Stimulated activated CD4-positive, alpha-beta T cell treated with anti-CD3 and anti-CD28 coated beads, Interleukin-12 subunit alpha, Interleukin-12 subunit beta, amount 100 ng/mL, for 24 hours (primary cell): Measurements from ENCODE around the gene CRAMP1.
"Not testable (repeated sequence)": the region's sequence is repeated elsewhere in the genome, so short reads cannot be mapped to it uniquely, and the experiment has no call there.

Experiments
- DNase-seq, 2 experiments: peaks; one replicate each; pipeline ENCODE4 v3.0.0-alpha.2; 2020; ENCODE audit warnings: low read depth in 2 of 2

Gene CRAMP1, protein sequence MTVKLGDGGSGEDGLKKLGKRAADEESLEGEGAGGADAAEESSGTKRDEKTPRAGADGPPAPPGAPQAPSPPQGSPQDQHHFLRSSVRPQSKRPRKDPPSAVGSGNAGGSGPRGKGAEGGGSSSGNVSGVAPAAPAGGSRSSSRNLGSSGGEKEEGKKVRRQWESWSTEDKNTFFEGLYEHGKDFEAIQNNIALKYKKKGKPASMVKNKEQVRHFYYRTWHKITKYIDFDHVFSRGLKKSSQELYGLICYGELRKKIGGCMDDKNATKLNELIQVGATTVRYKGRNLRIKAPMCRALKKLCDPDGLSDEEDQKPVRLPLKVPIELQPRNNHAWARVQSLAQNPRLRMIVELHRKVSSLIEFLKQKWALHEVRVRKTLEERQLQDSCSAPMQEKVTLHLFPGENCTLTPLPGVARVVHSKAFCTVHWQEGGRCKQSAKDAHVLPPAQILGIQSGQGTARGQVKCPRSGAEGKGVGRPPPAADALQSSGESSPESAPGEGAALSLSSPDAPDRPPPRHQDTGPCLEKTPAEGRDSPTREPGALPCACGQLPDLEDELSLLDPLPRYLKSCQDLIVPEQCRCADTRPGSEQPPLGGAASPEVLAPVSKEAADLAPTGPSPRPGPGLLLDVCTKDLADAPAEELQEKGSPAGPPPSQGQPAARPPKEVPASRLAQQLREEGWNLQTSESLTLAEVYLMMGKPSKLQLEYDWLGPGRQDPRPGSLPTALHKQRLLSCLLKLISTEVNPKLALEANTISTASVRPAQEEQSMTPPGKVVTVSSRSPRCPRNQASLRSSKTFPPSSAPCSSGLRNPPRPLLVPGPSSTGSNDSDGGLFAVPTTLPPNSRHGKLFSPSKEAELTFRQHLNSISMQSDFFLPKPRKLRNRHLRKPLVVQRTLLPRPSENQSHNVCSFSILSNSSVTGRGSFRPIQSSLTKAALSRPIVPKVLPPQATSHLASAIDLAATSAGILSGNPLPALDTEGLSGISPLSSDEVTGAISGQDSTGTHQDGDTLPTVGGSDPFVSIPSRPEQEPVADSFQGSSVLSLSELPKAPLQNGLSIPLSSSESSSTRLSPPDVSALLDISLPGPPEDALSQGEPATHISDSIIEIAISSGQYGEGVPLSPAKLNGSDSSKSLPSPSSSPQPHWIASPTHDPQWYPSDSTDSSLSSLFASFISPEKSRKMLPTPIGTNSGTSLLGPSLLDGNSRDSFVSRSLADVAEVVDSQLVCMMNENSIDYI (N-terminal part only)

DNA sequence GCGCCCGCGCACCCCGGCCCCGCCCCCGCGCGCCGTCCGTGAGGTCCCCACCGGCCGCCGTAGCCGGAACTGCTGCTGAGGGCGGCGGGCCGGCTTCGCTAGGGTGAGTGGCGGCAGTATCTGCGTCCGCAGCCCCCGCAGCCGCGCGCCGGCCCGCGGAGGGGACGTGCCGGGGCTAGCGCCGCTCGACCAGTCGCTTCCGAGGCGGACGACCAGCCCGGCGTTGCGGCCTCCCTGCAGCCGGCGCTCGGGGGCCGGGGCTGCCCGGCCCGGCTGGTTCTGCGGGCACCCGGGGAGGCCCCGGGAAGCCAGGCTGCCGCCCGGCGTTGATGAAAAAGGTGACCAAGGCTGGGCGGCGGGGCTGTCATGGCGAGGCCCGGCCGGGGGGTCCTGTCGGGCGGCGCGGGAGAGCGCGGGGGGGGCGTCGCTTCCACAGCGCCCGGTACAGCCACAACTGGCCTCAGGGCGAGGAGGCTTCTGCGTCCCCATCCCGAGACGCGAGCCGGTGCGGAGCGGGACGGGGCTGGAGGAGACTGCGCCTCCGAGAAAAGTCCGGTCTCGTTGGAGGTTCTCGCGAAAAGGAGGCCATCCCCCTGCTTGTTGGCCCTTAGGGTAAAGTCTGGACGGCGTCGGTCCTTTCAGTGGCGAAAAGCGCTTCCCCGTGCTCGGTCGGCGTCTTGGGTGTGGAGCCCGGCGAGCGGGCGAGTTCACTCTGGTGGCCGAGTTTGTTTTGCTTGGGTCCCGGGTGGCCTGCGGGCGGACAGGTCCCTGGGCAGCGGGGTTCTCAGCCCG lies at the start of gene CRAMP1:
TSS of gene CRAMP1 (plus strand) at position 41 of the 792 bp plus-strand sequence. CDS start 2,280 bp downstream, outside the sequence.
- DNase-seq = no peak

DNA sequence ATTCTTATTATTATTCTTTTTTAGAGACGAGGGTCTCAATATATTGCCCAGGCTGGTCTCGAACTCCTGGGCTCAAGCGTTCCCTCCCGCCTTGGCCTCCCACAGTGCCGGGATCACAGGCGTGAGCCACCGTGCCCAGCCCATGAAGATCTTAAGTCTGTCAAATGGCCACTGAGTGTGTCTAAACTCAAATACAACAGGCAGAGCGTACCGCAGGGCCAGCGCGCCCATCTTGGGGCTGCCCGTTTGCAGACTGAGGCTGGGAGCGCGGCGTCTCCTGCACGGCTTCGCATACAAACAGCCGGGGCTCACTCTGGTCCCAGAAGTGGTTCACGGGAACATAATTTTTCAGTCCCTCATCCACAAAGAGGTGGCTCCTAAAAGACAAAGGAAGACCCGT lies 48.4 kb upstream of the CRAMP1 start:
- no peak for DNase-seq

DNA sequence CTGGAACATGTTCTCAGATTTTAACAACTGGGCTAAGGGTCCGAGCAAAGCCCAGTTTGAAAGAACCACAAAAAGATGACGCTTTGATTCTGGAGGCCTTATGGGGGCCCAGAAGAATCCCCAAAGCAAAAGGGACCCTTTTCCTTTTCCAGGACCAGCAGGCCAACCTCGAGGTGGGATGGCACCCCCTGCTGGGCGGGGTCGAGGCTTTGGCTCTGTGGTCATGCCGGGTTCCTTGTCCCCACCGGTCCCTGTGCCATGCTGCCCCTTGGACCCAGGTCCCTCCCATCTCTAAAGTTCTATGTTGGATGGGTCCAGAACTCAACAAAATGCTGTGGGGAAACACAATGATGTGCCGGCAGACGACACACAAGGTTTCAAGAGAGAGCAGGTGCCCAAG lies 47.8 kb upstream of the CRAMP1 start:
- no peak for DNase-seq

DNA sequence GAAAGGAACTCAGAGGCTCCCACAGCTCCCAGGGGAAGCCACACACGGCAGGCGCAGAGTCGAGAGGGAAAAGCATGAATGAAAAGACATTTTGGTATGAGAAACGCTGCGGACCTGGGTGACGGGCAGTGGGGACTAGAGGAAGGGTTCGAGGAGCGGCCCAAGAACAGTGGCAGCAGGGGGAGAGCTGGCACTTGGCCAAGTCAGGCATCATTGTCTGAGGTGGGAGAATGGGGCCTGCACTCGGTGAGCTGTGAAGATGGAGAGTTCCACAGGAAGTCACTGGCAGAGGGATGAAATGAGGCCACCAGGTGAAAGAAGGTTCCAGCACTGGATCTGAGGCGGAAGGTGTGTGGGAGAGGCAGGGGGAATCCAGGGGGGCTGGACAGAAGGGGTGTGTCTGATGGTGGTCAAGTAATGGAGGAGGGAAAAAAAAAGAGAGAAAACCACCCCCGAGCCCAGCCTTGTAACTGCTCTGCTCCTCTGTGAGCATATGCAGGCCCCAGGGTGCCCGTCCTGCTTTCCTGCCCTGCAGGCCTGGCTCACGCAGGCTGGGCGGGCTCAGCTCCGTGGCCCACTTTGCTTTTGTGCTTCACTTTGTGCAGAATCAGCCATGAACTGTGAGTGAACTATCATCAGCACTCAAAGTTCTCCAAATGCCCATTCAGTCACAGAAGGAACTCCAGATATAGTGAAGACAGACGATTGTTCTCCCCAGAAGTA lies 46.9 kb upstream of the CRAMP1 start:
- no peak for DNase-seq

DNA sequence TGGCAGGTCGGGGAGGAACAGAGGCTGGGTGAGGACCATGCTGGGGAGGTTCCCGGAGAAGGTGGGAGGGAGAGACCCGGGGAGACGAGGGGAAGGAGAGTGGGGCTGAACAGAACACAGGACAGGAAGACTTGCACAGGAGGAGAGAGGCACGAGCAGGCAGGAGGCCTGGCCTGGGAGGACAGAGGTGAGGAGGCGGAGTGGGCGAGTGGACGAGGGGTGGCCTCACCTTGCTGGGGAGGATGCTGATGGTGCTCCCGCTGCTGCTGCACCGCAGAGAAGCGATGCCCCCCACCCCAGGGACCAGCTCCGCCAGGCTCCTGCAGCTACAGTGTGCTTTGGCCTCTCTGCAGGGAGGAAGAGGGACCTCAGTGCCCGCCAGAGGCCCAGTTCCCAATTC lies 44.2 kb upstream of the CRAMP1 start:
- no peak for DNase-seq

DNA sequence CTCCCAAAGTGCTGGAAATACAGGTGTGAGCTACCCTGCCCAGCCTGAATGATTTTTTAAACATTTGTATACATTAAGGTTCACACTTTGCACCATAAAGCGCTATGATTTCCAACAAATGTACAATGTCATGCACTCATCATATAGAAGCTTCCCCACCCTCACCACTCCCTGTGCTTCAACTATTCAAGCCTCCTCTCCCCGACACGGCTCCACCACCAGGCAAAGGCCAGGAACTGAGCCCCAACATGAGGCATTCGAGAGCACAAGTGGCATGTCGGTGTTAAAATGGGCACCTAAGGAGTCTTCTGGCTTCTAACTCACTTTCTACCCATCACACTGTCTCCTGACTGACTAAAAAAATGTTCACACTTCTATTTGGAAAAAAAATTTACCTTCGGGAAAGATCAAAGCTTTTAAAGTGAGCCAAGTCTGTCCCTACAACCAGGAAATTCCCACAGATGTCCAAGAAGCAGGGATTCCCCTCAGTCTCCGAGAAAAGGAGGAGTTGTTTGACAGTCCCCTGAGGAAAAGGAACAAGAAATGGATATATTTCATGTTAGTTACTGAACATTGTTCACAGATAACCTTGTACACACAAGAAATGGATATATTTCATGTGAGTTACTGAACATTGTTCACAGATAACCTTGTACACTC lies 41.0 kb upstream of the CRAMP1 start:
- DNase-seq = no peak

DNA sequence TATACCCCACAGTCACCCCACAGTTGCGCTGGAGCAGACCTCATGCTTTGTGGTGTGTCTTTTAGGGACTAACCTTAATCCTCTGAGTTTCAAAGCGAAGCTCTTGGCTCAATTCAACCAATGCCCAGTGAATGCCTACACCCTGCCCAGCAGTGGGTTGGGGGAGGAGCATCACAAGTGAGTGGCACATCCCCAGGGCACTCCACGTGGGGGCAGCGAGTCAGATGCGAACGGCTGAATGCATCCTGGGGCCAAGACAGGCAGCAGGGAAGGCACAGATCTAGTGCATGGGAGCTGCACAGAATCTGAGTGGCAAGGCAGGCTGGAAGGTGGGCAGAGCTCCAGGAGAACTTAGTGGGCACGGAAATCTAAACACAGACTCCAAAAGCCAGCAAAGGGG lies 39.5 kb upstream of the CRAMP1 start:
- no peak for DNase-seq

DNA sequence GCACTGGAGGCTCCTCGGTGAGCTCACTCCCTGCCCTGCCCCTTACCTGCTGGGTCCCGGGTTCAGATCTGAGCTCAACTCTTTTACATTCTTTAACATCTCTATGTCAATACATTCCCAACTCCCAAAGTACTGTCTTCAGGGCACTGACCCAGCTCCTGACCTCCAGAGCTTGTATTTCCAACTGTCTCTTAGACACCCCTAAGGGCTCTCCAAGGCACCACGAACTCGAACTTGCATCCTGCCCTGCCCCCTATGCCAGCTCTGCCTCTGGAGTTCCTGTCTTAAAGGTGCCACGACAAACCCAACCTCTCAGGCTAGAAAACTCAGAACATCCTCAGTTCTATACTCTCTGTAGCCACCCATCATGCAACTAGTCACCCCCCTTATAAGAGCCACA lies 38.9 kb upstream of the CRAMP1 start:
- no peak for DNase-seq

DNA sequence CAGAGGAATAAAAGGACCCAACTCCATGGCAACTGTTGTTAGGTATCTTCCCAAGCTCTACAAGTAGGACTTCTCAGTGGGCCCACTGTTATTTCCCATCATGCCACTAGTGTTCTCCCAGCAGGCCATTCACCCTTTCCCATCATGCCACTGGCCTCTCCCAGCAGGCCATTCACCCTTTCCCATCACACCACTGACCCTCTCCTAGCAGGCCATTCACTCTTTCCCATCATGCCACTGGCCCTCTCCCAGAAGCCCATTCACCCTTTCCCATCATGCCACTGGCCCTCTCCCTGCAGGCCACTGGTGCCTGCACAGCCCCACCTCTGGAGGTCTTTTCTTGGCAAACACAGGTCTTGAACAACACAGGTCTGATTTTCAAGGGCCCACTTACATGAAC lies 36.6 kb upstream of the CRAMP1 start:
- DNase-seq = no peak

DNA sequence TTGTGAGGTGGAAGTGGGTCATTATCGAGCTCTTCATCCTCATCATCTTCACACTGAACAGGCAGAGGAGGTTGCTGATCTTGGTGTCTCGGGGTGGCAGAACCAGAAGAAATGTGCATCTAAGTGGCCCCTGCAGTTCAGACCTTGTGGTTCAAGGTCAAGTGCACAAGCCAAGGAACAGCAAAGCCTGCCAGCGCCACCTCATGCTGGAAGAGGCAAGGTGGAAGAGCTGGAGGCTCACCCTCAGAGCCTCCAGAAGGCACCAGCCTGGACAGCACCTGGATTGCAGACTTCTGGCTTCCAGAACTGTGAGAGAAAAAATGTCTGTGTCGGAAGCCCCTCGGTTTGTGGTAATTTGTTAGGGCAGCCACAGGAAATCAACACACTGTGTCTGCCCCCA lies 32.9 kb upstream of the CRAMP1 start:
- no peak for DNase-seq

DNA sequence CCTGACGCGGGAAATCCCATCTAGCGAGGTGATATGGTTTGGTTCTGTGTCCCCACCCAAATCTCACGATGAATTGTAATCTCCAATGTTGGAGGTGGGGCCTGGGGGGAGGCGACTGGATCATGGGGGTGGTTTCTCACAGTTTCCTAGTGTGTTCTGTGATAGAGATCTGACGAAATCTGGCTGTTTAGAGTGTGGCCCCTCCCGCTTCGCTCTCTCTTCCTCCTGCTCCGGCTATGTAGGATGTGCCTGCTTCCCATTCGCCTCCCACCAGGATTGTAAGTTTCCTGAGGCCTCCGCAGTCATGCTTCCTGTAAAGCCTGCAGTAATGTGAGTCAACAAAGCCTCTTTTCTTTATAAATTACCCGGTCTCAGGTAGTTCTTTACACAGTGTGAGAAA lies 31.9 kb upstream of the CRAMP1 start:
- no peak for DNase-seq

DNA sequence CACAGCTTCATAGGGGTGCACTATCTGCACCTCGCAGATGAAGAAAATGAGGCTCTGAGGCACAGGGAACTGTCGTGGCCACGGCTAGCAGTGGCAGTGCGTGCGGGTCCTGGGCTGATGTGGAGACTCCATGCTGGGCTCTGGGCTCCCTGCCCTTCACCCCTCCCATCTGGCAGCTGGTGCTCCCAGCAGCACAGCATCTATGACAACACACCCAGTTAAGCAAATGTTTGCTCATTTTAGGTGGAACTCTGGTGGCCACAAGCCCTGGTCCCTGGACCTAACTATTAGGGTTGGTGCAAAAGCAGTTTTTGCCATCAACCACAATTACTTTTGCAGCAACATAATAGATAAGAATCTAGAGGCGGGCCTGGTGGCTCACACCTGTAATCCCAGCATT lies 31.2 kb upstream of the CRAMP1 start:
- no peak for DNase-seq

DNA sequence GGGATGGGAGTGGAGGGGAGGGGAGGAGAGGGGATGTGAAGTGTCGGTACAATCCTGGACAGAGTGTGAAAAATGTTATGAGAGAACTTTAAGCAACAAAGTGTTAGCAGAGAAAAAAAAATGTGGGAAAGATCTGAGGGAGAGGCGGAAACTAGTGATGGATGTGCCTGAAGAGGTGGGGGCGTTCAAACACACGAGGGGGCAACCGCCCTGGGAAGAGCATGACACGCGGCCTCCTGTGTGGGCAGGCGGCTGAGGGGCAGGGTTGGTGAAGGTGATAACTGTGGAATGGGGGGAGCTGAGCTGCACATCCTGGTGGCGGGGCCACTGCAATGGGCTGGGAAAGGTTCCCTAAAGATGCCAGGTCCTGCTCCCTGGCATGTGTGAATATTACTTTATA lies 30.4 kb upstream of the CRAMP1 start:
- no peak for DNase-seq

DNA sequence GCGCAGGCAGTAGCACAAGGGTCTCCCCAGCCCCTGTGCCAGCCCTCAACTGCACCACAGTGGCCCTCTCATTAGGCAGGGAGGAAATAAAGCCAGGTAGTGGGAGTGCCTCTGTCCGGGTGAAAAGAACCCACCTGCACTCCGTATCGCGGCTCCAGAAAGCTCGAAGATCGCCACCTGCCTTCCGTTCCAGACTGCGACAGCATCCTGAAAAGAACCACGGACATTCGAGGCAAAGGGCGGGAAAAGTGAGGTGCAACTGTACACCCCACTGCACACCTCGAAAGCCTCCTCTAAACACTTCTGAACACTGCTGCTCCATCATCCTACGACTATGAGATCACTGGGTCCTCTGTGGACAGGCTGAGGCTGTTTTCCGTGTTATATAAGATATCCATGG lies 29.0 kb upstream of the CRAMP1 start:
- no peak for DNase-seq

DNA sequence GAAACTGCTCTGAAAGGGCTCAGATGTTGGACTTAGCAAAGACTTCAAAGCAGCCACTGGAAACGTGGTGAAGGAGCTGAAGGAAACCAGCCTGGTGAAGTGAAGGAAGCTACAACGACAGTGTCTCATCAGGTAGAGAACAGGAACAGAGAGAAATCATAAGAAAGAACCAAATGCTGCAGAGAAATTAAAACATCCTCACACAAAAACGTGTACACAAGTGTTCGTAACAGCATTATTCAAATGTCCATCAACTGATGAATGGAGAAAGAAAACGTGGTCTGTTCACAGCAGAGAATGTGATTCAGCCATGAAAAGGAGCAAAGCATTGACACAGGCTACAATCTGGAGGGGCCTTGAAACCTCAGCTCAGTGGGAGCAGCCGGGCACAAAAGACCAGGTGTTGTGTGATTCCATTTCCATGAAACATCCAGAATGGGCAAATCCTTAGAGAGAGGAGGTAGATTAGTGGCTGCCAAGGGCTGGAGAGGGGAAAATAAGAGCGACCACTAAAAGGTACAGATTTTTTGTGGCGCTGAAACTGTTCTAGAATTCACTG lies 27.2 kb upstream of the CRAMP1 start:
- DNase-seq = no peak

DNA sequence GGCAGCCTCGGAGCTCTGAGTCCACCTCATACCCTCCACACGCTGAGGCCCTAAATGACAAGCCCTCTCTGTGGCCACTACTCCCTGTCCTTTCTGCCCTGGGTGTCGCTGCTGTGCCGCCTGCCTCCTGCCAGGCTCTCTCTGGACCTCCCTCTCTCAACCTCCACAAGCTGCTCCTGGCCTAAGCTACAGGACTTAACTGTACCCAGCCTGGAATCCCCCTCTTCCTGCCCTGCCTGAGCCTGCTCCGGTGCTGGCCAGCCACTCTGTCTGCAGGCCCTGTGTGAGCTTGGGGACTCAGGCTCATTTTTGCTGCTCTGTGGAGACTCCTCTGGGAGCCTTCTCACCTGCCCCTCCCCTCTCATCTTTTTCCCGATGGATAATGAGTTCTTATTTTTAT lies 21.8 kb upstream of the CRAMP1 start:
- no peak for DNase-seq

DNA sequence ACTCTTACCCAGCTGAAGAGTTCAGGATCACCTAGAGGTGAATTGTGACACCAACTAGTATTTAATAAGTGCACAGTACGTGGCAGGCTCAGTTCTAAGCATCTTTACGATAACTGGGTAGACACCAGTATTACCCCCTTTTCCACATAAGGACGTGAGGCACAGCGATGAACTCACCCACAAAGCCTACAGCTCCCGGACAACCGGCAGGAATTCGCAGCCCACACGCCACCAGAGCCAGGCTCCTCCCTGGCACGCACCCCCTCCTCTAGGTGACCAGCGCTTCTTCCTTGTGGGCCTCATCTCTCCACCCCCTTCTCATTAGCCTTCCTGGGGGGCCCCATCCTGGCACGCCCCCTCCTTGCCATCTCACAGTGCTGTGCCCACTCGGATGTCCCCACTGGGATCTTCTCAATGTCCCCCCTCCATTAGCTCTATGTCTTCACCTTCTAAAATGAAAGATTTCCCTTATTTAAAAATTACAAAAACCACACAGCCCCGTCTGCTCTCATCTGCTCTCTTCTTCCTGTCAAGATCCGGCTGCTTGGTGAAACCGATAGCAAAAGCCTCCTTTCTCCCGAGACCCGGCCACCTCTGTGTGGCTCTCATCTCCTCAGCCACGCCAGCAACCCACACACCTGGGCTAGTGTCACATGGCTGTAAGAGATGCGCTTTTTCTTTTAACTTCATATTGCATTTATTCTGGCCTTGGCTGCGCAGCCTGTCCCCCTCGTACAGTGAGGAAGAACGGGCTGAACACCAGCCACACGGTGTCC lies 21.0 kb upstream of the CRAMP1 start:
- no peak for DNase-seq

DNA sequence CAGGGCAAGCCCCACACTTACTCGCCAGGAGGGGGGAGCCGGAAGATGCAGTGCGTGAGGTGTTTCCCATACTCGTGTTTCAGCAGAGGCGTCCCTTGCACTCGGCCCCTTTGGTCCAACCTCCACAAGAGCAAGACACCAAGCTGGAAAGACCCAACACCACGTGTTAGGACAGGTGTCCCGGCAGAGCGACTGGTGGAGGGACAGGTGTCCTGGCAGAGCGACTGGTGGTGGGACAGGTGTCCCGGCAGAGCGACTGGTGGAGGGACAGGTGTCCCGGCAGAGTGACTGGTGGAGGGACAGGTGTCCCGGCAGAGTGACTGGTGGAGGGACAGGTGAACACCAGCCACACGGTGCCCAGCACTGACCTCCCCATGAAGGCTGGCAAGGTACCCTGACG lies 19.7 kb upstream of the CRAMP1 start:
- DNase-seq = no peak

DNA sequence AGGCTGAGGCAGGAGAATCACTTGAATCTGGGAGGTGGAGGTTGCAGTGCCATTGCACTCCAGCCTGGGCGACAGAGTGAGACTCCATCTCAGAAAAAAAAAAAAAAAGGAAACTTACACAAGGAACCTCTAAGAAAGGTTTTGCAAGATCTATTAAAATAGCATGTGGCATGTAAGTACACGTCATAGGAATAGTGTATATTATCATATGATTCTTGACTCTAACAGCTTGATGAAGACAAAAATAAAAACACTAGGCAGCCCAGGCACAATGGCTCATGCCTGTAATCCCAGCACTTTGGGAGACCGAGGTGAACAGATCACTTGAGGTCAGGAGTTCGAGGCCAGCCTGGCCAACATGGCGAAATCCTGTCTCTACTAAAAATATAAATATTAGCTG lies 16.6 kb upstream of the CRAMP1 start:
- not testable (repeated sequence) for DNase-seq
